Endothelial cell of umbilical vein (primary cell): ENCODE measurements around the gene WLS. TPM values are rescaled to one million over a fixed set of nuclear protein-coding genes. Genes with fewer than 3 reads are reported as not detected.

Experiments used
- BruUV-seq: library from RNA; stranded (reverse); fragments of 400-500 nt; replicated peaks from 2 replicates; lab custom pipeline; 2021; lab: Mats Ljungman, UMichigan
- CTCF ChIA-PET: fragments of 300-600, 350-600 bp; sonication (Branson Sonifier 250); formaldehyde crosslinking; loops from one replicate; lab custom pipeline; 2021; ENCODE audit warnings: antibody characterized with exemption, inconsistent platforms; lab: Charles Lee
- POLR2A ChIA-PET: fragments of 300-600, 350-600 bp; sonication (Branson Sonifier 250); formaldehyde crosslinking; loops from one replicate; lab custom pipeline; 2021; ENCODE audit warnings: antibody characterized with exemption, inconsistent platforms; lab: Charles Lee
- DNase-seq: peaks from one replicate; pipeline ENCODE4 v3.0.0-alpha.2; 2011; ENCODE audit warnings: low read depth, low spot score
- FAIRE-seq: peaks from 2 replicates; lab custom pipeline; 2011; peaks lifted over from hg19 to GRCh38; lab: Jason Lieb, UNC
- H2AFZ ChIP-seq: 2 replicates; pipeline ENCODE4 v1.6.0; 2012; ENCODE audit warnings: low read depth, low read length, control low read depth, inconsistent platforms
- H3K27ac ChIP-seq: 2 replicates; pipeline ENCODE4 v1.5.1; 2011; ENCODE audit warnings: low read depth, mild to moderate bottlenecking, control low read depth, low read length, moderate library complexity; ENCODE audit not compliant: insufficient read depth
- H3K27me3 ChIP-seq, 2 experiments: 2 replicates each; pipeline versions ENCODE4 v1.6.0 to v1.6.1; 2011; ENCODE audit warnings: low read length in 2 of 2, mixed read lengths in 1 of 2; ENCODE audit not compliant: control insufficient read depth in 2 of 2, insufficient read depth in 2 of 2
- H3K36me3 ChIP-seq, 2 experiments: 2 replicates in 1 of 2; 3 replicates in 1 of 2; pipeline ENCODE4 v1.5.1; 2011; ENCODE audit warnings: low read length in 2 of 2, mild to moderate bottlenecking in 1 of 2, moderate library complexity in 1 of 2; ENCODE audit not compliant: control insufficient read depth in 2 of 2, insufficient read depth in 2 of 2; ENCODE audit errors: extremely low read depth in 1 of 2
- H3K4me1 ChIP-seq: 3 replicates; pipeline ENCODE4 v1.5.1; 2011; ENCODE audit warnings: mild to moderate bottlenecking, low read length; ENCODE audit not compliant: control insufficient read depth, insufficient read depth; ENCODE audit errors: extremely low read depth
- H3K4me2 ChIP-seq: 2 replicates; pipeline ENCODE4 v1.6.1; 2011; ENCODE audit warnings: low read length, control low read depth, mixed read lengths; ENCODE audit not compliant: insufficient read depth
- H3K4me3 ChIP-seq, 3 experiments: fragments of 200-600 bp in 1 of 3; sonication (generic), shearing (Covaris generic) in 1 of 3; replicated peaks in 1 of 3; 2 replicates each; pipeline ENCODE4 v1.5.1; 2011 to 2016; ENCODE audit warnings: control low read depth in 3 of 3, low read length in 3 of 3, mild to moderate bottlenecking in 2 of 3, inconsistent platforms in 1 of 3, low read depth in 1 of 3, moderate library complexity in 1 of 3; ENCODE audit not compliant: insufficient read depth in 1 of 3
- H3K79me2 ChIP-seq: 2 replicates; pipeline ENCODE4 v1.6.0; 2012; ENCODE audit warnings: low read length, inconsistent platforms; ENCODE audit not compliant: control insufficient read depth, insufficient read depth
- H3K9ac ChIP-seq: replicated peaks from 2 replicates; pipeline ENCODE3; 2011; ENCODE audit warnings: low read length, control low read depth; ENCODE audit not compliant: insufficient read depth; ENCODE audit errors: extremely low read depth
- H3K9me1 ChIP-seq: replicated peaks from 3 replicates; pipeline ENCODE4 v1.6.0; 2011; ENCODE audit warnings: mild to moderate bottlenecking, low read length; ENCODE audit not compliant: control insufficient read depth, insufficient read depth; ENCODE audit errors: extremely low read depth
- H3K9me3 ChIP-seq: replicated peaks from 2 replicates; pipeline ENCODE4 v1.5.1; 2012; ENCODE audit warnings: low read length, inconsistent platforms; ENCODE audit not compliant: control insufficient read depth, insufficient read depth
- H4K20me1 ChIP-seq: replicated peaks from 2 replicates; pipeline ENCODE3; 2011; ENCODE audit warnings: mild to moderate bottlenecking, low read length; ENCODE audit not compliant: control insufficient read depth, insufficient read depth; ENCODE audit errors: extremely low read depth
- CTCF ChIP-seq, 2 donors: IDR thresholded peaks; 1 replicate in 1 of 2; 2 replicates in 1 of 2; pipeline ENCODE4 v1.5.1; 2011; ENCODE audit warnings: low read length in 2 of 2, mild to moderate bottlenecking in 2 of 2, moderate library complexity in 2 of 2, control low read depth in 1 of 2, inconsistent platforms in 1 of 2, low read depth in 1 of 2; ENCODE audit not compliant: insufficient read depth in 1 of 2; ENCODE audit errors: extremely low read depth in 1 of 2
- EZH2 ChIP-seq: IDR thresholded peaks from 2 replicates; pipeline ENCODE4 v1.6.1; 2012; ENCODE audit warnings: borderline replicate concordance, low read depth, mild to moderate bottlenecking, moderate library complexity, low read length, inconsistent platforms; ENCODE audit not compliant: severe bottlenecking
- FOS ChIP-seq: IDR thresholded peaks from 2 replicates; pipeline ENCODE4 v1.6.1; 2011; ENCODE audit warnings: mild to moderate bottlenecking, low read length, moderate library complexity, borderline replicate concordance; ENCODE audit not compliant: insufficient read depth
- GATA2 ChIP-seq: IDR thresholded peaks from 2 replicates; pipeline ENCODE4 v1.7.0; 2011; ENCODE audit warnings: low read depth, mild to moderate bottlenecking, moderate library complexity, mixed read lengths, low read length; ENCODE audit not compliant: insufficient read length, insufficient read depth
- JUN ChIP-seq: IDR thresholded peaks from 2 replicates; pipeline ENCODE4 v1.6.1; 2011; ENCODE audit warnings: borderline replicate concordance, low read depth; ENCODE audit not compliant: insufficient read length, insufficient read depth
- MAX ChIP-seq: IDR thresholded peaks from 2 replicates; pipeline ENCODE4 v1.6.1; 2011; ENCODE audit not compliant: insufficient read depth, insufficient read length
- MYC ChIP-seq: IDR thresholded peaks from one replicate; pipeline ENCODE4 v1.6.1; 2011; ENCODE audit warnings: mild to moderate bottlenecking, low read depth, low read length
- POLR2A ChIP-seq: IDR thresholded peaks from 2 replicates; pipeline ENCODE4 v1.6.1; 2012; ENCODE audit warnings: low read depth, mild to moderate bottlenecking, control low read depth, low read length
- POLR2AphosphoS5 ChIP-seq: IDR thresholded peaks from 2 replicates; pipeline ENCODE4 v1.6.1; 2012; ENCODE audit warnings: low read depth, mild to moderate bottlenecking, control low read depth, low read length, moderate library complexity; ENCODE audit not compliant: insufficient read depth
- dilution Hi-C: fragments of 300-500 bp; cut with MboI; formaldehyde crosslinking; loops from one replicate; pipeline ENCODE4 v1.15.0; 2019; ENCODE audit warnings: low sequenced_read_pairs; ENCODE audit not compliant: extremely low pct_ligation_motif_present
- intact Hi-C: fragments of 100-400 bp; cut with micrococcal nuclease; formaldehyde crosslinking; loops from one replicate; pipeline ENCODE4 v1.10.0; 2022
- polyA plus RNA-seq, 4 experiments: library from polyadenylated mRNA; depleted of rRNA in 3 of 4; stranded (reverse) in 3 of 4; unstranded in 1 of 4; fragments of >200 nt; gene quantifications; 2 replicates each; pipeline versions ENCODE4 v1.2.1 to v1.2.3, GENCODE V29; 2011 to 2012; ENCODE audit warnings: missing spikeins in 1 of 4
- total RNA-seq: library from RNA; stranded (reverse); gene quantifications from 2 replicates; pipeline ENCODE4 v1.2.3, GENCODE V29; 2021

WLS gene
- total and polyA plus RNA-seq, 2 donors (not counting 3 experiments of a cell fraction or from before 2014, with no cell fraction given) = 121 to 199 TPM

- ChIA-PET POLR2A (no interaction called here), CTCF (no interaction called here)
- no peak overlapping the region for H3K4me3 ChIP-seq
- no peak for DNase-seq
- no peak overlapping the region for H2AFZ ChIP-seq
- H4K20me1 ChIP-seq = no peaks in the 10 kb centered on the region
- BruUV-seq = no TSS peak
- FAIRE-seq = no peak
- no peaks in the 10 kb centered on the region for H3K9me1 ChIP-seq
- TF ChIP-seq POLR2A (no peak), MAX (no peak), POLR2AphosphoS5 (no peak), MYC (no peak), JUN (no peak), GATA2 (no peak), FOS (no peak), EZH2 (no peak), CTCF (IDR thresholded peaks at IDR 0.05; ENCODE audit: extremely low read depth in 1 of 2, insufficient read depth in 1 of 2, low read depth in 1 of 2, low read length in 2 of 2) (no peak)
- intact Hi-C loops (no loop called here), dilution Hi-C loops (no loop called here)
- peaks cover 7% of the 10 kb centered on the region for H3K79me2 ChIP-seq
- peaks cover 12% of the 10 kb centered on the region for H3K4me1 ChIP-seq
- no peak overlapping the region for H3K9ac ChIP-seq
- no peaks in the 10 kb centered on the region for H3K27me3 ChIP-seq
- H3K27ac ChIP-seq = no peak overlapping the region
- peaks cover 0 to 1% of the 10 kb centered on the region in 2 experiments for H3K36me3 ChIP-seq
- H3K4me2 ChIP-seq = no peak overlapping the region
- no peaks in the 10 kb centered on the region for H3K9me3 ChIP-seq
Observed at GRCh38 chr1:68168545-68169171, 63.7 kb downstream of the WLS start.
